HG03460 (cell line): Measurements from ENCODE around the gene OR2T6.
"Not testable (repeated sequence)": the region's sequence is repeated elsewhere in the genome, so short reads cannot be mapped to it uniquely, and the experiment has no call there.

Source experiments
- ATAC-seq: cut with Tn5 transposase; IDR thresholded peaks from one replicate; pipeline ENCODE4 v1.9.1; 2021; ENCODE audit not compliant: unreplicated experiment

OR2T6 gene

DNA sequence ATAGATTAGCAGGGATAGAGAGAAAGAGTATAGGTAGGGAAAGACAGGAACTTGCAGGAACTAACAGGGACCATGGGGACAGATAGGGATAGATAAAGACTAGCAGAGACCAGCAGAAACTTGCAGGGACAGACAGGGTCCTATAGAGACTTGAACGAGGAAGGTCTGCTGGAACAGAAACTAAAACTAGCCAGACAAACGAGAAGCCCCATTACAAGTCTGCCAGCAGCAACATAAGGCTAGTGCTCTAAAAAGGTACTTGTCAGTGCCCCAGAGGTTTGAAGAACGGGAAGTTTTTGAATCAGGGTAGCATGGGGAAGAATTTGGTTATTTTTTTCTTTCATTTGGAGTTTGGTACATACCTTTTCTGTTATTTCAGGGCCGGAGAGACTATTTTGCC, 56.7 kb downstream of the OR2T6 start:
- ATAC-seq: peak; percentile 49

DNA sequence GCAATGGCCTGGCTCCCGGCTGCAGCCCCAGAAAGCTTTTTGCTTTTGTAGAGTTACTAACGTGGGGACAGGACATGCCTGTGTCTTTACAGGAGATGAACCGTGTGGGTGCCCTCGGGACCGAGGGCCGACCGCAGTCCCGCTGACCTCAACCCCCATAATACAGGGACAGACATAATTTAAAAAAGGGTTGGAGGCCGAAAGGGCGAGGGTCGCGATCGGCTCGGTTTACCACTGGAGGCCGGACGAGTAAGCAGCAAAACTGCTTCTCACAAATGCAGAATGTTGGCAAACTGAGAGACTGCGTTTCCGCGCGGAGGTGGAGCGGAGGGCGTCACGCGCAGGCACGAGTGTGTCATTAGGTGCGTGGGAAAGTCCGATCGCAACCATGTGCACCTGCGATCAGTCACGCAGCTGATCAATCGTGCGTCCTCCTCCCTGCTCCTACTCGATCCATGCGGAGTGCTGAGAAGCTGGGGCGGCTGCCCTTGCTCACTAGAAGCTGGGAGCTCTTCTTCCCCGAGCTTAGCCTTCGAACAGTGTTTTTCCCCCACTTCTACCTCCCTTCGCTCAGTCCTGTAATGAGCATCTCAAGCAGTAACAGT, 58.4 kb downstream of the OR2T6 start:
- not testable (repeated sequence) for ATAC-seq

DNA sequence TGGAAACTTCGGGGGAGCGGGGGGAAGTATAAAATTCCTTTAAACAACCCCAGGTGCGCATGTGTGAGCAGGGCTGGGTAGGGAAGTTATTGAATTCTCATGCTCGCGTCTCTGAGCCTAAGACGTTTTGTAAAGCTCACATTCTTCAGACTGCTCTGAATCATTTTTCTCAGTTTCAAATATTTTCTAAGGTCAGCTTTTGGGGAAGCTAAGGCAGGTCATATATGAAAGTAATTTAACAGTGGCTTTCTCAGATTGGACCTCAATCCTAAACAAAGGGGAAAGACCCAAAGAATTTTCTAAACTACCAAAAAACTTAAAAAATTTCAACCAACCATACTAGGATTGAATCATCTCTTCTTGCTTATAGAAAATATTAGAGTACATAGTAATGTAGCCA, 59.4 kb downstream of the OR2T6 start:
- not testable (repeated sequence) for ATAC-seq

DNA sequence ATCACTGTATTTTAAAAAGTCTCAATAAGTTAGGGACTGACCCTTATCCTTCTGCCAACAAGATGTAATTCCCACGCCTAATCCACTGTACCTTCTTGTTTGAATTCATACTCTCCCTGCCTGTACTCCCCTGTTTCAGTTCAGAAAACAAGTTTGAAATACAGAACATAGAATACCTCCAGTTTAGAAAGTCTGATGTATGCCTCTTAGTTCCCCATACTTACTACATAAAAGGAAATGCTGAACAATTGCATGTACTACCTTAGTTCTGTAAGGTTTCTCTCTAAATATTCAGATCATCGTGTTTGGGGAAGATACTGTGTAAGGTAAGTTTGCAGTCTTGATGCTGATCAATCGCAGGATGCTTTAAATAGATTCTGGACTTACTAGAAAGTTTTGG, 60.8 kb downstream of the OR2T6 start:
- peak; percentile 43 for ATAC-seq

DNA sequence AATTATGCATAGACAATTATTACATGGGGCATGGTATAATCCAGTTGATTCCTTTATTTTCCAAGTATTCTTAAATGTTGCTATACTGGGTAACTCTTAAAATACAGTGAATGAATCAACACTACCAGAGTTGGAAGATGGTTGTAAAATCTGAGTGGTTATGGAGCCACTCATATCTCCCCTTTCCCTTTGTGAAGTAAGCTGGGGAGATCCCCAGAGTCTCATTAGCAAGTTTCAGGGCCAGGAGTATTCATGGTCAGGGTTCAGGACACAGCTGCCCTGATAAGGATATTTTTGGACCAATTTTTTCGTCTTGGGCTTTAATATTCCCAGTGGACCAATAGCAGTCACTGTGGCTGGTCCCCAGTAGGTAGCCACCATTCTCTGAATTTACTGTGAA, 63.1 kb downstream of the OR2T6 start:
- ATAC-seq: not testable (repeated sequence)

DNA sequence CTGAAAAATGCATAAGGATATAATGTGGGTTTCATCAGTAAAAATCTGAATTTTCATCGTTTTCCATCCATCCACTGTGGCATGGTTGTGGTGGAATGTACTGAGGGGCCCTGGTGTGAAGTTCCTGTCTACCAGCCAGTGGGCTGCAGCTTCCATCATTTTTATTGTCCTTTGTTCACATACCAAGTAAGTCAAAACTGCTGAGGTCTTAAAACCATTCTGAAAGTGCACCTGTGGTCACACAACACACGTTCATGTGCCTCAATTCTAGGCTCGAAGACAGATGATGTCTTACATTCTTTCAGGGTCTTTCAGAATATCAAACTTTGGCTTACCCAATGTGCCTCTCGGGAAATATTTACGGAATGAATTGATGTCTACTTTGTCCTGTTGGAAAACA, 63.7 kb downstream of the OR2T6 start:
- ATAC-seq: not testable (repeated sequence)
